GM23338 (cell line): ENCODE measurements around the gene SNAPC3. TPM values are rescaled to one million over a fixed set of nuclear protein-coding genes. Genes with fewer than 3 reads are reported as not detected.

Experiments
- ATAC-seq: fragments of 200-7000 bp; cut with Tn5 transposase; 3 replicates; pipeline ENCODE4 v1.9.1; 2020
- DNase-seq: peaks from one replicate; pipeline ENCODE4 v3.0.0-alpha.2; 2015; ENCODE audit warnings: low spot score
- H2AFZ ChIP-seq: fragments of 200-600 bp; sonication (generic); 2 replicates; pipeline ENCODE4 v1.8.0; 2016; ENCODE audit warnings: antibody characterized with exemption, mild to moderate bottlenecking, moderate library complexity
- H3F3A ChIP-seq: fragments of 200-600 bp; sonication (generic); replicated peaks from 2 replicates; pipeline ENCODE4 v1.8.0; 2017; ENCODE audit warnings: antibody characterized with exemption, mixed run types, low read depth
- H3K27ac ChIP-seq: fragments of 200-600 bp; sonication (generic); 2 replicates; pipeline ENCODE4 v1.6.1; 2016; ENCODE audit warnings: low read depth
- H3K27me3 ChIP-seq: fragments of 200-600 bp; sonication (generic); 2 replicates; pipeline ENCODE4 v1.8.0; 2016; ENCODE audit warnings: mild to moderate bottlenecking, mixed run types, moderate library complexity; ENCODE audit not compliant: insufficient read depth
- H3K36me3 ChIP-seq: fragments of 200-600 bp; sonication (generic); 2 replicates; pipeline ENCODE4 v1.8.0; 2016; ENCODE audit warnings: mild to moderate bottlenecking; ENCODE audit not compliant: insufficient read depth
- H3K4me1 ChIP-seq: fragments of 200-600 bp; sonication (generic); 2 replicates; pipeline ENCODE4 v1.8.0; 2016; ENCODE audit warnings: mild to moderate bottlenecking, moderate library complexity; ENCODE audit not compliant: insufficient read depth
- H3K4me2 ChIP-seq: fragments of 200-600 bp; sonication (generic); 2 replicates; pipeline ENCODE4 v1.7.1; 2017; ENCODE audit warnings: mixed run types
- H3K4me3 ChIP-seq: fragments of 200-600 bp; sonication (generic); 2 replicates; pipeline ENCODE4 v1.6.1; 2016; ENCODE audit warnings: mixed run types
- H3K79me2 ChIP-seq: fragments of 200-600 bp; sonication (generic); replicated peaks from 2 replicates; pipeline ENCODE4 v1.8.0; 2017; ENCODE audit warnings: mild to moderate bottlenecking; ENCODE audit not compliant: insufficient read depth
- H3K9me2 ChIP-seq: fragments of 200-600 bp; sonication (generic); 2 replicates; pipeline ENCODE4 v1.8.0; 2017; ENCODE audit not compliant: insufficient read depth
- H4K20me1 ChIP-seq: fragments of 200-600 bp; sonication (generic); replicated peaks from 2 replicates; pipeline ENCODE4 v1.8.0; 2017; ENCODE audit warnings: mild to moderate bottlenecking; ENCODE audit not compliant: insufficient read depth
- H3K27ac Mint-ChIP-seq: 2 replicates; pipeline ENCODE4 v1.8.0; 2020; ENCODE audit warnings: inconsistent platforms, mild to moderate bottlenecking, moderate library complexity, mixed read lengths
- H3K27me3 Mint-ChIP-seq: 3 replicates; pipeline ENCODE4 v1.8.0; 2022; ENCODE audit warnings: low read depth, mild to moderate bottlenecking, moderate library complexity, mixed read lengths, inconsistent platforms; ENCODE audit not compliant: insufficient read depth, poor library complexity
- H3K36me3 Mint-ChIP-seq: 3 replicates; pipeline ENCODE4 v1.8.0; 2021; ENCODE audit warnings: low read depth, mild to moderate bottlenecking, inconsistent platforms, moderate library complexity, mixed read lengths
- H3K4me1 Mint-ChIP-seq: 3 replicates; pipeline ENCODE4 v1.8.0; 2020; ENCODE audit warnings: mild to moderate bottlenecking, inconsistent platforms, mixed read lengths
- H3K4me3 Mint-ChIP-seq: 3 replicates; pipeline ENCODE4 v1.8.0; 2021; ENCODE audit warnings: moderate library complexity, mild to moderate bottlenecking, inconsistent platforms, mixed read lengths
- H3K9me3 Mint-ChIP-seq: 3 replicates; pipeline ENCODE4 v1.8.0; 2020; ENCODE audit warnings: moderate library complexity, mild to moderate bottlenecking, inconsistent platforms, mixed read lengths
- EZH2 ChIP-seq: fragments of 200-600 bp; sonication (generic); IDR thresholded peaks from one replicate; pipeline ENCODE4 v1.8.0; 2017; ENCODE audit warnings: antibody characterized with exemption, mild to moderate bottlenecking, low read depth; ENCODE audit not compliant: unreplicated experiment
- NANOG ChIP-seq: IDR thresholded peaks from 2 replicates; pipeline ENCODE4 v1.6.1; 2016; ENCODE audit warnings: antibody characterized with exemption, borderline replicate concordance
- POLR2AphosphoS5 ChIP-seq: IDR thresholded peaks from 2 replicates; pipeline ENCODE4 v1.6.1; 2016; ENCODE audit warnings: antibody characterized with exemption, low read depth
- REST ChIP-seq: IDR thresholded peaks from one replicate; pipeline ENCODE4 v1.6.1; 2018; ENCODE audit warnings: antibody characterized with exemption; ENCODE audit not compliant: unreplicated experiment
- STAT1 ChIP-seq: IDR thresholded peaks from one replicate; pipeline ENCODE4 v1.6.1; 2016; ENCODE audit warnings: antibody characterized with exemption; ENCODE audit not compliant: unreplicated experiment
- polyA plus RNA-seq: library from polyadenylated mRNA; unstranded; fragments of >200 nt; fragmentation: Nextera tagmentation; extraction: Ambion mirVana; gene quantifications from 2 replicates; pipeline ENCODE4 v1.2.1, GENCODE V29; 2016
- total RNA-seq: library from RNA; depleted of rRNA; stranded (reverse); fragments of >200 nt; shearing (Covaris generic); gene quantifications from 2 replicates; pipeline ENCODE4 v1.2.3, GENCODE V29; 2014
- TF ChIP-seq, protein P1 (sequence below), 2 experiments: fragments of 200-600 bp in 1 of 2; sonication (generic) in 1 of 2; conservative IDR thresholded peaks; 2 replicates each; pipeline versions ENCODE4 v1.5.1 to v1.6.1; 2016 to 2017; ENCODE audit warnings: antibody characterized with exemption in 2 of 2, low read depth in 2 of 2, mild to moderate bottlenecking in 2 of 2, moderate library complexity in 1 of 2
- TF ChIP-seq, protein P2 (sequence below): IDR thresholded peaks from 2 replicates; pipeline ENCODE4 v1.6.1; 2016; ENCODE audit warnings: antibody characterized with exemption

Gene SNAPC3
- total and polyA plus RNA-seq, 2 experiments from 2014 or later: 20.9 to 35.2 TPM

DNA sequence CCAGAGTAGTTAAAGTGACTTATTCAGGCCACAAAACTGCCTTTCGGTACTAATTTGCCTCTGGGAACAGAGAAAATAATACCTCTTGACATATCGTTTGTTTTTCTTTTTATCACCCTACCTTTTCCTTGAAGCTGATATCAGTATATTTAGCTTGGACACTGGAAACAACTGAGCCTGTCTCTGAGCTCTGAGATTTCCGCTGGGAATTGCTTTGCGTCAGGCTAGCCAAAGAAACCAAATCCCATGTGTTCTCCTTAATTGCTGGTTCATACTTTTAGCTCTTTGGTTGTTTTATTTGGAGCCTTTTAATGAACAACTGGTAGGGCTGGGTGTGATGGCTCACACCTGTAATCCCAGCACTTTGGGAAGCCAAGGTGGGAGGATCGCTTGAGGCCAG lies 30.3 kb upstream of the SNAPC3 start (continued):
- TF ChIP-seq, protein P1, sequence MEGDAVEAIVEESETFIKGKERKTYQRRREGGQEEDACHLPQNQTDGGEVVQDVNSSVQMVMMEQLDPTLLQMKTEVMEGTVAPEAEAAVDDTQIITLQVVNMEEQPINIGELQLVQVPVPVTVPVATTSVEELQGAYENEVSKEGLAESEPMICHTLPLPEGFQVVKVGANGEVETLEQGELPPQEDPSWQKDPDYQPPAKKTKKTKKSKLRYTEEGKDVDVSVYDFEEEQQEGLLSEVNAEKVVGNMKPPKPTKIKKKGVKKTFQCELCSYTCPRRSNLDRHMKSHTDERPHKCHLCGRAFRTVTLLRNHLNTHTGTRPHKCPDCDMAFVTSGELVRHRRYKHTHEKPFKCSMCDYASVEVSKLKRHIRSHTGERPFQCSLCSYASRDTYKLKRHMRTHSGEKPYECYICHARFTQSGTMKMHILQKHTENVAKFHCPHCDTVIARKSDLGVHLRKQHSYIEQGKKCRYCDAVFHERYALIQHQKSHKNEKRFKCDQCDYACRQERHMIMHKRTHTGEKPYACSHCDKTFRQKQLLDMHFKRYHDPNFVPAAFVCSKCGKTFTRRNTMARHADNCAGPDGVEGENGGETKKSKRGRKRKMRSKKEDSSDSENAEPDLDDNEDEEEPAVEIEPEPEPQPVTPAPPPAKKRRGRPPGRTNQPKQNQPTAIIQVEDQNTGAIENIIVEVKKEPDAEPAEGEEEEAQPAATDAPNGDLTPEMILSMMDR (conservative IDR thresholded peaks at IDR 0.05; ENCODE audit: low read depth in 2 of 2): no peak

DNA sequence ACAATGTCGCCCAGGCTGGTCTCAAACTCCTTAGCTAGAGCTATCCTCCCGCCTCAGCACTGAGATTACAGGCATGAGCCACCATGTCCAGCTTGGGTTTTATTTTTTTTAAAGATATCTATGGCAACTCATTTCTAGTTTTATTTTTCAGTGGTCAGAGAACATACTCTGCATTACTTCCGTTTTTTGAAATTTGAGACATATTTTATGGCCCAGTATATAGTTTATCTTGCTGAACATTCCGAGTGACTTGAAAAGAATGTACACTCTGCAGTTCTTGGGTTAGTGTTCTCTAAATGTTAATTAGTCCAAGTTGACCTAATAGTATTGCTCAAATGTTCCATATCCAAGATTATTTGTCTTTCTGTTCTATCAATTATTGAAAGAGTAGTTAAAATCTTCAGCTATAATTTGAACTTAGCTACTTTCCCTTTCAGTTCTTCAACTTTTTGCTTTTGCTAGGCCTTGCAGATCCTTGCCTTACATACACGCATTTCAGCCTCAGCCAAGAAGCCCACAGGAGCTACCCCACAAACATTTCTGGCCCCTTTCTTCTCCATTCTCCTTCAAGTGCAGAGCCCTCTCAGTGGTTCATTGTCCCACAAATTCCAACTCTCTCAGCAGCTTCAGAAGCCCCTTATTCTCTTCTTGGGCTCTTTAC lies 22.3 kb upstream of the SNAPC3 start:
- Mint-ChIP-seq H3K4me3 (no peak overlapping the region), H3K9me3 (peaks cover 6% of the 10 kb centered on the region), H3K36me3 (peaks cover 5% of the 10 kb centered on the region), H3K27me3 (no peaks in the 10 kb centered on the region), H3K4me1 (no peaks in the 10 kb centered on the region), H3K27ac (no peak overlapping the region)
- Histone ChIP-seq H4K20me1 (no peaks in the 10 kb centered on the region), H3K79me2 (no peaks in the 10 kb centered on the region), H3K4me2 (no peak overlapping the region), H3K9me2 (0 out of 2 replicates have a peak, but pooled peaks cover 2% of the 10 kb centered on the region), H3K27me3 (no peaks in the 10 kb centered on the region), H3K4me3 (no peak overlapping the region), H3F3A (no peaks in the 10 kb centered on the region), H3K4me1 (no peaks in the 10 kb centered on the region), H3K27ac (no peak overlapping the region), H3K36me3 (no peaks in the 10 kb centered on the region), H2AFZ (no peak overlapping the region)
- TF ChIP-seq EZH2 (no peak), STAT1 (no peak), NANOG (no peak), REST (no peak), POLR2AphosphoS5 (no peak)
- TF ChIP-seq, protein P2, sequence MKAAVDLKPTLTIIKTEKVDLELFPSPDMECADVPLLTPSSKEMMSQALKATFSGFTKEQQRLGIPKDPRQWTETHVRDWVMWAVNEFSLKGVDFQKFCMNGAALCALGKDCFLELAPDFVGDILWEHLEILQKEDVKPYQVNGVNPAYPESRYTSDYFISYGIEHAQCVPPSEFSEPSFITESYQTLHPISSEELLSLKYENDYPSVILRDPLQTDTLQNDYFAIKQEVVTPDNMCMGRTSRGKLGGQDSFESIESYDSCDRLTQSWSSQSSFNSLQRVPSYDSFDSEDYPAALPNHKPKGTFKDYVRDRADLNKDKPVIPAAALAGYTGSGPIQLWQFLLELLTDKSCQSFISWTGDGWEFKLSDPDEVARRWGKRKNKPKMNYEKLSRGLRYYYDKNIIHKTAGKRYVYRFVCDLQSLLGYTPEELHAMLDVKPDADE: no peak
- DNase-seq (no peak), ATAC-seq (no peak)
